K562 (cell line): ENCODE measurements around the gene ZNF556. TPM values are rescaled to one million over a fixed set of nuclear protein-coding genes. Genes with fewer than 3 reads are reported as not detected.

Experiments used
- MCM5 ChIP-seq: fragments of 450-650 bp; IDR thresholded peaks from 2 replicates; pipeline ENCODE4 v1.6.1; 2016; ENCODE audit warnings: low read depth
- PHF8 ChIP-seq: fragments of 200-600 bp; sonication (generic); IDR thresholded peaks from 2 replicates; pipeline ENCODE4 v1.6.1; 2012; ENCODE audit warnings: mixed run types, mild to moderate bottlenecking, inconsistent platforms, low read length, moderate library complexity, borderline replicate concordance
- POU5F1 ChIP-seq: fragments of 150-350 bp; IDR thresholded peaks from 2 replicates; pipeline ENCODE4 v1.6.1; 2014; ENCODE audit warnings: borderline replicate concordance, low read length, low read depth, mild to moderate bottlenecking; ENCODE audit not compliant: partially characterized antibody
- PTRF ChIP-seq: fragments of 450-650 bp; IDR thresholded peaks from 2 replicates; pipeline ENCODE4 v1.6.1; 2016; ENCODE audit warnings: mild to moderate bottlenecking, missing genetic modification characterization, missing compliant biosample characterization
- RBM25 ChIP-seq: fragments of 200-400 bp; formaldehyde crosslinking; IDR thresholded peaks from 2 replicates; pipeline ENCODE4 v1.6.1; 2018; ENCODE audit warnings: low read length, low read depth, moderate library complexity; ENCODE audit not compliant: severe bottlenecking
- SAFB2 ChIP-seq: fragments of 200-400 bp; formaldehyde crosslinking; IDR thresholded peaks from 2 replicates; pipeline ENCODE4 v1.6.1; 2018; ENCODE audit warnings: borderline replicate concordance, low read length, low read depth, moderate library complexity; ENCODE audit not compliant: severe bottlenecking
- ZNF133 ChIP-seq: fragments of 250-450 bp; sonication (Bioruptor Pico); IDR thresholded peaks from 2 replicates; pipeline ENCODE4 v1.4.0; 2020; ENCODE audit warnings: mild to moderate bottlenecking
- ZNF274 ChIP-seq: IDR thresholded peaks from 2 replicates; pipeline ENCODE4 v1.6.1; 2011; ENCODE audit warnings: low read depth, mild to moderate bottlenecking, low read length, moderate library complexity, borderline replicate concordance
- polyA plus RNA-seq, 8 experiments: library from polyadenylated mRNA; depleted of rRNA in 4 of 8; stranded (reverse) in 5 of 8; unstranded in 3 of 8; fragments of >200 nt; fragmentation: Nextera tagmentation in 2 of 8; fragmentation: Illumina TruSeq in 1 of 8; extraction: Ambion mirVana in 2 of 8; extraction: Trizol in 1 of 8; gene quantifications; 2 replicates each; pipeline versions ENCODE4 v1.2.1 to v1.2.3, GENCODE V29; 2011 to 2014; ENCODE audit warnings: inconsistent platforms in 1 of 8, missing spikeins in 1 of 8
- total RNA-seq, 7 experiments: library from RNA; depleted of rRNA in 6 of 7; stranded (reverse); fragments of >200 nt in 6 of 7; fragmentation: Illumina TruSeq in 2 of 7; extraction: Trizol in 2 of 7; gene quantifications; 2 replicates each; pipeline versions ENCODE4 v1.2.1 to v1.2.3, GENCODE V29; 2011 to 2021; ENCODE audit warnings: low replicate concordance in 1 of 7
- TF ChIP-seq, protein P1 (sequence below): fragments of 250-450 bp; sonication (Bioruptor Pico); IDR thresholded peaks from 2 replicates; pipeline ENCODE4 v1.5.0; 2020; ENCODE audit warnings: mild to moderate bottlenecking
- TF ChIP-seq, protein P2 (sequence below): fragments of 200-400 bp; formaldehyde crosslinking; IDR thresholded peaks from 2 replicates; pipeline ENCODE4 v1.6.1; 2017; ENCODE audit warnings: mild to moderate bottlenecking, low read depth, low read length, moderate library complexity
- TF ChIP-seq, protein P3 (sequence below): sonication (generic); formaldehyde crosslinking; IDR thresholded peaks from 2 replicates; pipeline ENCODE4 v1.8.0; 2022; ENCODE audit warnings: mild to moderate bottlenecking, missing genetic modification reagents
- TF ChIP-seq, protein P4 (sequence below): sonication (generic); formaldehyde crosslinking; IDR thresholded peaks from 2 replicates; pipeline ENCODE4 v1.8.0; 2022; ENCODE audit warnings: missing genetic modification reagents, mild to moderate bottlenecking, borderline replicate concordance
- TF ChIP-seq, protein P5 (sequence below): sonication (generic); formaldehyde crosslinking; IDR thresholded peaks from 2 replicates; pipeline ENCODE4 v1.8.0; 2023; ENCODE audit warnings: mild to moderate bottlenecking, missing genetic modification reagents
- TF ChIP-seq, protein P6 (sequence below): fragments of 450-650 bp; IDR thresholded peaks from 2 replicates; pipeline ENCODE4 v1.6.1; 2016

ZNF556 gene
- total and polyA plus RNA-seq, 9 of the 15 experiments (the other 6 are each of a cell fraction or from before 2014, with no cell fraction given), result 0.01 to 0.36 (median 0.10) TPM; not detected in 1

DNA sequence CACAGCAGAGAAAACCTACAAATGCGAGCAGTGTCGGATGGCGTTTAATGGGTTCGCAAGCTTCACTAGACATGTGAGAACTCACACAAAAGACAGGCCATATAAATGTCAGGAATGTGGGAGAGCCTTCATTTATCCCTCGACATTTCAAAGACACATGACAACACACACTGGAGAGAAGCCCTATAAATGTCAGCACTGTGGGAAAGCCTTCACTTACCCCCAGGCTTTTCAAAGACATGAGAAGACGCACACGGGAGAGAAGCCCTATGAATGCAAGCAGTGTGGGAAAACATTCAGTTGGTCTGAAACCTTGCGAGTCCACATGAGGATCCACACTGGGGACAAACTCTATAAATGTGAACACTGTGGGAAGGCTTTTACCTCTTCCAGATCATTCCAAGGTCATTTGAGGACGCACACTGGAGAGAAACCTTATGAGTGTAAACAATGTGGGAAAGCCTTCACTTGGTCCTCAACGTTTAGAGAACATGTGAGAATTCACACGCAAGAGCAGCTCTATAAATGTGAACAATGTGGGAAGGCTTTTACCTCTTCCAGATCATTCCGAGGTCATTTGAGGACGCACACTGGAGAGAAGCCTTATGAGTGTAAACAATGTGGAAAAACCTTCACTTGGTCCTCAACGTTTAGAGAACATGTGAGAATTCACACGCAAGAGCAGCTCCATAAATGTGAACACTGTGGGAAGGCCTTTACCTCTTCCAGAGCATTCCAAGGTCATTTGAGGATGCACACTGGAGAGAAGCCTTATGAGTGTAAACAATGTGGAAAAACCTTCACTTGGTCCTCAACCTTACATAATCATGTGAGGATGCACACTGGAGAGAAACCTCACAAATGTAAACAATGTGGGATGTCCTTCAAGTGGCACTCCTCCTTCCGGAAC is 50.4 kb downstream of the ZNF556 start (continued):
- TF ChIP-seq, protein P1, sequence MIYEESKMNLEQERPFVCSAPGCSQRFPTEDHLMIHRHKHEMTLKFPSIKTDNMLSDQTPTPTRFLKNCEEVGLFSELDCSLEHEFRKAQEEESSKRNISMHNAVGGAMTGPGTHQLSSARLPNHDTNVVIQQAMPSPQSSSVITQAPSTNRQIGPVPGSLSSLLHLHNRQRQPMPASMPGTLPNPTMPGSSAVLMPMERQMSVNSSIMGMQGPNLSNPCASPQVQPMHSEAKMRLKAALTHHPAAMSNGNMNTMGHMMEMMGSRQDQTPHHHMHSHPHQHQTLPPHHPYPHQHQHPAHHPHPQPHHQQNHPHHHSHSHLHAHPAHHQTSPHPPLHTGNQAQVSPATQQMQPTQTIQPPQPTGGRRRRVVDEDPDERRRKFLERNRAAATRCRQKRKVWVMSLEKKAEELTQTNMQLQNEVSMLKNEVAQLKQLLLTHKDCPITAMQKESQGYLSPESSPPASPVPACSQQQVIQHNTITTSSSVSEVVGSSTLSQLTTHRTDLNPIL, result no peak
- TF ChIP-seq ZNF274, result peak; percentile 86
- TF ChIP-seq POU5F1, result no peak
- TF ChIP-seq, protein P2, sequence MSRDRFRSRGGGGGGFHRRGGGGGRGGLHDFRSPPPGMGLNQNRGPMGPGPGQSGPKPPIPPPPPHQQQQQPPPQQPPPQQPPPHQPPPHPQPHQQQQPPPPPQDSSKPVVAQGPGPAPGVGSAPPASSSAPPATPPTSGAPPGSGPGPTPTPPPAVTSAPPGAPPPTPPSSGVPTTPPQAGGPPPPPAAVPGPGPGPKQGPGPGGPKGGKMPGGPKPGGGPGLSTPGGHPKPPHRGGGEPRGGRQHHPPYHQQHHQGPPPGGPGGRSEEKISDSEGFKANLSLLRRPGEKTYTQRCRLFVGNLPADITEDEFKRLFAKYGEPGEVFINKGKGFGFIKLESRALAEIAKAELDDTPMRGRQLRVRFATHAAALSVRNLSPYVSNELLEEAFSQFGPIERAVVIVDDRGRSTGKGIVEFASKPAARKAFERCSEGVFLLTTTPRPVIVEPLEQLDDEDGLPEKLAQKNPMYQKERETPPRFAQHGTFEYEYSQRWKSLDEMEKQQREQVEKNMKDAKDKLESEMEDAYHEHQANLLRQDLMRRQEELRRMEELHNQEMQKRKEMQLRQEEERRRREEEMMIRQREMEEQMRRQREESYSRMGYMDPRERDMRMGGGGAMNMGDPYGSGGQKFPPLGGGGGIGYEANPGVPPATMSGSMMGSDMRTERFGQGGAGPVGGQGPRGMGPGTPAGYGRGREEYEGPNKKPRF, result no peak
- TF ChIP-seq, protein P3, sequence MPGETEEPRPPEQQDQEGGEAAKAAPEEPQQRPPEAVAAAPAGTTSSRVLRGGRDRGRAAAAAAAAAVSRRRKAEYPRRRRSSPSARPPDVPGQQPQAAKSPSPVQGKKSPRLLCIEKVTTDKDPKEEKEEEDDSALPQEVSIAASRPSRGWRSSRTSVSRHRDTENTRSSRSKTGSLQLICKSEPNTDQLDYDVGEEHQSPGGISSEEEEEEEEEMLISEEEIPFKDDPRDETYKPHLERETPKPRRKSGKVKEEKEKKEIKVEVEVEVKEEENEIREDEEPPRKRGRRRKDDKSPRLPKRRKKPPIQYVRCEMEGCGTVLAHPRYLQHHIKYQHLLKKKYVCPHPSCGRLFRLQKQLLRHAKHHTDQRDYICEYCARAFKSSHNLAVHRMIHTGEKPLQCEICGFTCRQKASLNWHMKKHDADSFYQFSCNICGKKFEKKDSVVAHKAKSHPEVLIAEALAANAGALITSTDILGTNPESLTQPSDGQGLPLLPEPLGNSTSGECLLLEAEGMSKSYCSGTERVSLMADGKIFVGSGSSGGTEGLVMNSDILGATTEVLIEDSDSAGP (CRISPR knock-in tag), result no peak
- TF ChIP-seq SAFB2, result no peak
- no peak for TF ChIP-seq PTRF
- TF ChIP-seq, protein P4, sequence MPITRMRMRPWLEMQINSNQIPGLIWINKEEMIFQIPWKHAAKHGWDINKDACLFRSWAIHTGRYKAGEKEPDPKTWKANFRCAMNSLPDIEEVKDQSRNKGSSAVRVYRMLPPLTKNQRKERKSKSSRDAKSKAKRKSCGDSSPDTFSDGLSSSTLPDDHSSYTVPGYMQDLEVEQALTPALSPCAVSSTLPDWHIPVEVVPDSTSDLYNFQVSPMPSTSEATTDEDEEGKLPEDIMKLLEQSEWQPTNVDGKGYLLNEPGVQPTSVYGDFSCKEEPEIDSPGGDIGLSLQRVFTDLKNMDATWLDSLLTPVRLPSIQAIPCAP (CRISPR knock-in tag), result no peak
- no peak for TF ChIP-seq PHF8
- no peak for TF ChIP-seq ZNF133 (CRISPR knock-in tag)
- TF ChIP-seq MCM5, result no peak
- TF ChIP-seq, protein P5, sequence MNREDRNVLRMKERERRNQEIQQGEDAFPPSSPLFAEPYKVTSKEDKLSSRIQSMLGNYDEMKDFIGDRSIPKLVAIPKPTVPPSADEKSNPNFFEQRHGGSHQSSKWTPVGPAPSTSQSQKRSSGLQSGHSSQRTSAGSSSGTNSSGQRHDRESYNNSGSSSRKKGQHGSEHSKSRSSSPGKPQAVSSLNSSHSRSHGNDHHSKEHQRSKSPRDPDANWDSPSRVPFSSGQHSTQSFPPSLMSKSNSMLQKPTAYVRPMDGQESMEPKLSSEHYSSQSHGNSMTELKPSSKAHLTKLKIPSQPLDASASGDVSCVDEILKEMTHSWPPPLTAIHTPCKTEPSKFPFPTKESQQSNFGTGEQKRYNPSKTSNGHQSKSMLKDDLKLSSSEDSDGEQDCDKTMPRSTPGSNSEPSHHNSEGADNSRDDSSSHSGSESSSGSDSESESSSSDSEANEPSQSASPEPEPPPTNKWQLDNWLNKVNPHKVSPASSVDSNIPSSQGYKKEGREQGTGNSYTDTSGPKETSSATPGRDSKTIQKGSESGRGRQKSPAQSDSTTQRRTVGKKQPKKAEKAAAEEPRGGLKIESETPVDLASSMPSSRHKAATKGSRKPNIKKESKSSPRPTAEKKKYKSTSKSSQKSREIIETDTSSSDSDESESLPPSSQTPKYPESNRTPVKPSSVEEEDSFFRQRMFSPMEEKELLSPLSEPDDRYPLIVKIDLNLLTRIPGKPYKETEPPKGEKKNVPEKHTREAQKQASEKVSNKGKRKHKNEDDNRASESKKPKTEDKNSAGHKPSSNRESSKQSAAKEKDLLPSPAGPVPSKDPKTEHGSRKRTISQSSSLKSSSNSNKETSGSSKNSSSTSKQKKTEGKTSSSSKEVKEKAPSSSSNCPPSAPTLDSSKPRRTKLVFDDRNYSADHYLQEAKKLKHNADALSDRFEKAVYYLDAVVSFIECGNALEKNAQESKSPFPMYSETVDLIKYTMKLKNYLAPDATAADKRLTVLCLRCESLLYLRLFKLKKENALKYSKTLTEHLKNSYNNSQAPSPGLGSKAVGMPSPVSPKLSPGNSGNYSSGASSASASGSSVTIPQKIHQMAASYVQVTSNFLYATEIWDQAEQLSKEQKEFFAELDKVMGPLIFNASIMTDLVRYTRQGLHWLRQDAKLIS, result no peak
- TF ChIP-seq, protein P6, sequence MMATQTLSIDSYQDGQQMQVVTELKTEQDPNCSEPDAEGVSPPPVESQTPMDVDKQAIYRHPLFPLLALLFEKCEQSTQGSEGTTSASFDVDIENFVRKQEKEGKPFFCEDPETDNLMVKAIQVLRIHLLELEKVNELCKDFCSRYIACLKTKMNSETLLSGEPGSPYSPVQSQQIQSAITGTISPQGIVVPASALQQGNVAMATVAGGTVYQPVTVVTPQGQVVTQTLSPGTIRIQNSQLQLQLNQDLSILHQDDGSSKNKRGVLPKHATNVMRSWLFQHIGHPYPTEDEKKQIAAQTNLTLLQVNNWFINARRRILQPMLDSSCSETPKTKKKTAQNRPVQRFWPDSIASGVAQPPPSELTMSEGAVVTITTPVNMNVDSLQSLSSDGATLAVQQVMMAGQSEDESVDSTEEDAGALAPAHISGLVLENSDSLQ, result no peak
- no peak for TF ChIP-seq RBM25
